ENCODE results near the gene ZNF277.

The ZNF277 gene

DNA sequence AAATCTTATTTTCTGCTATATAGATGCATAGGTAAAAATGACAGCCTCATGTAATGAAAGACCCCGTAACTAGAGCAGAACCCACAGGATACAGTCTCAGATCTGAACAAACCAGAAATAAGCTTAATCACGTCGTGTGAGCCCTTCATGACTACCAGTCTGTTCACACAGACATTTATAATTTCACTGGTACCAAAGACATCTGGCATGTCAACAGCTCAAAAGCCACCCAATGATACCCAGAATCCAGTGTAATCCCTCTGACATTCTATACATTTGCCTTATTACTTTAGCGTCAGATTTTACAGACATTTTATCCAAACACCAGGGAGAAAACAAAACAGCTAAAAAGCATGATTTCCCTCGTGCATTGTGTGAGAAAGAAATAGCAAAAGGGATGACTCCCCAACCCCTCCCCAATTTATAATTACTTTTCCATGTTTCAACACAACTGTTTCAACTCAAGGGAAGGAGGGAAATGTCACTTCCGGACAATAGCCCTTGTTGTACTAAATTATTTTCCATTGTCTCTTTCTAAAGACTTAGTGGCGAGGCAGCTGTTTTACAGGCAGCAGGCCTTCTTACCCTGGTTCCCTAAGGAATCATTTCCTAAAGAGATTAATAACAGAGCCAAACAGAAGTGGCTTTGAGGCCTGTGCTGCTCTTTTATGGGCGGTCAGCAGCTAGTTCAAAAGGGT, 33.5 kb upstream of the ZNF277 start:
- no peaks in the 10 kb centered on the region for H3K9me3 ChIP-seq (ENCODE audit: control insufficient read depth, low read length)
- H3K9ac ChIP-seq (ENCODE audit: low read length): no peak overlapping the region
- H3K27me3 ChIP-seq (ENCODE audit: control insufficient read depth, insufficient read depth, low read length): no peaks in the 10 kb centered on the region
- H3K36me3 ChIP-seq (ENCODE audit: control insufficient read depth, insufficient read depth, low read length): no peaks in the 10 kb centered on the region
- no peaks in the 10 kb centered on the region for H3K4me1 ChIP-seq (ENCODE audit: control insufficient read depth, insufficient read depth, low read length)
- no peak overlapping the region for H3K4me3 ChIP-seq (ENCODE audit: low read length)

DNA sequence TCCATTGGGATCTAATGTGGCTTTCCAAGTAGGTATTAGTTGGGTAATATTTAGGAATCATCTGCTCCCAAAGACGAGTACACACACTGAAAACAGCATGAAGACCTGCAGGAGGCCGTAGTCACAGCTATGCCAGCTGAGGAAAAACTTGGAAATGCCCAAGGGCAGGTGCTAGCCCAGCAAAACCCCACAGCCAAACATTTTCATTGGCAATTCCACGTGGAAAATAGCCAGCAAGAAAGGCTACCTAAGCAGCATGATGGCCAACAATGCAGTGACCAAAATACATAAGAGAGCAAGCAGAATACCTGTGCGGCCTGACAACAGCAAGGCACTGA, 33.0 kb upstream of the ZNF277 start:
- Histone ChIP-seq H3K4me3 (ENCODE audit: low read length) (no peak overlapping the region), H3K27me3 (ENCODE audit: control insufficient read depth, insufficient read depth, low read length) (no peaks in the 10 kb centered on the region), H3K36me3 (ENCODE audit: control insufficient read depth, insufficient read depth, low read length) (no peaks in the 10 kb centered on the region), H3K4me1 (ENCODE audit: control insufficient read depth, insufficient read depth, low read length) (no peaks in the 10 kb centered on the region), H3K9me3 (ENCODE audit: control insufficient read depth, low read length) (no peaks in the 10 kb centered on the region), H3K9ac (ENCODE audit: low read length) (no peak overlapping the region)

GRCh38 chr7:112174192-112174591, 32.3 kb upstream of the ZNF277 start:
- H3K27me3 ChIP-seq (ENCODE audit: control insufficient read depth, insufficient read depth, low read length): no peaks in the 10 kb centered on the region
- no peak overlapping the region for H3K4me3 ChIP-seq (ENCODE audit: low read length)
- no peaks in the 10 kb centered on the region for H3K4me1 ChIP-seq (ENCODE audit: control insufficient read depth, insufficient read depth, low read length)
- H3K9me3 ChIP-seq (ENCODE audit: control insufficient read depth, low read length): no peaks in the 10 kb centered on the region
- H3K36me3 ChIP-seq (ENCODE audit: control insufficient read depth, insufficient read depth, low read length): no peaks in the 10 kb centered on the region
- H3K9ac ChIP-seq (ENCODE audit: low read length): no peak overlapping the region

DNA sequence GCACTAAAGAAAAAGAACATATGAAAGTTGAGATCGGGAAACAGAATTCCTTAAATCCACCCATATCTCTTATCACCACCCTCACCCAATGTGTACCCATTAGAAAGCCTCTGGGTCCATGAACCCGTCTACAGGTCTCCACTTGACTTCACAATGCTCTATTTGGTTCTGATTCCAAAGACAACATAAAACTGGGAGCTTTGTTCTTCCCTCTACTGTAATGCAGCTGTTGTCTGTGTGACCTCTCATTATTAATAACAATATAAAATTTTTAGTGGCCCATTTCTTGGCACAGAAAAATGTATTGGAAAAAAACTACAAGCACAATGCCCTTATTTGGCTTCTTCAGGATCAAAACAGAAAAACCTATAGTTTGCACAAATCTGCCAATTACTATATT, 30.3 kb upstream of the ZNF277 start:
- H3K4me3 ChIP-seq (ENCODE audit: low read length): no peak overlapping the region
- no peaks in the 10 kb centered on the region for H3K4me1 ChIP-seq (ENCODE audit: control insufficient read depth, insufficient read depth, low read length)
- H3K27me3 ChIP-seq (ENCODE audit: control insufficient read depth, insufficient read depth, low read length): no peaks in the 10 kb centered on the region
- H3K9me3 ChIP-seq (ENCODE audit: control insufficient read depth, low read length): no peaks in the 10 kb centered on the region
- no peaks in the 10 kb centered on the region for H3K36me3 ChIP-seq (ENCODE audit: control insufficient read depth, insufficient read depth, low read length)
- H3K9ac ChIP-seq (ENCODE audit: low read length): no peak overlapping the region

- no peak overlapping the region for H3K9ac ChIP-seq (ENCODE audit: low read length)
- H3K4me1 ChIP-seq (ENCODE audit: control insufficient read depth, insufficient read depth, low read length): no peaks in the 10 kb centered on the region
- no peak overlapping the region for H3K4me3 ChIP-seq (ENCODE audit: low read length)
- no peaks in the 10 kb centered on the region for H3K36me3 ChIP-seq (ENCODE audit: control insufficient read depth, insufficient read depth, low read length)
- no peaks in the 10 kb centered on the region for H3K27me3 ChIP-seq (ENCODE audit: control insufficient read depth, insufficient read depth, low read length)
- H3K9me3 ChIP-seq (ENCODE audit: control insufficient read depth, low read length): no peaks in the 10 kb centered on the region
These were observed 29.6 kb upstream of the ZNF277 start for GRCh38 chr7:112176693-112177415.

DNA sequence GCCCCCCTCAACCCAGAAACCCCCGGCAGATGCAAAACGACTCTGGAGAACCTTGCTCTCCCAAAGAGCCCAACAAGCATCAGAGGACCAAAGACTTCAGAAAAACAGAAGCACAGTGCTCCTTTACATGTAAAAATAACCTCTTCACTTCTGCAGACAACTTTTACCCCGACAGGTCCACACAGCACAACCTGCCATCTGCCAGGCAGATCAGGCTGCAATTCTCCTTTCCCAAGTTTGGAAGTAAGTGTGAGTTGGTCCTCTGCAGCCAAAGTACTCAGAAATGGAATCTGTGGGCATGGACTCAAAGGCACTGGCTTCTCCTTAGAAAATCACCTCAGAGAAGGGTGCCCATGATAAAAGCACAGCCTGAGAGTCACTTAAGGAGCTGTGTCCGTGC, 26.3 kb upstream of the ZNF277 start:
- H3K36me3 ChIP-seq (ENCODE audit: control insufficient read depth, insufficient read depth, low read length): no peaks in the 10 kb centered on the region
- H3K27me3 ChIP-seq (ENCODE audit: control insufficient read depth, insufficient read depth, low read length): no peaks in the 10 kb centered on the region
- no peaks in the 10 kb centered on the region for H3K4me1 ChIP-seq (ENCODE audit: control insufficient read depth, insufficient read depth, low read length)
- H3K9ac ChIP-seq (ENCODE audit: low read length): no peak overlapping the region
- no peak overlapping the region for H3K4me3 ChIP-seq (ENCODE audit: low read length)
- H3K9me3 ChIP-seq (ENCODE audit: control insufficient read depth, low read length): no peaks in the 10 kb centered on the region

DNA sequence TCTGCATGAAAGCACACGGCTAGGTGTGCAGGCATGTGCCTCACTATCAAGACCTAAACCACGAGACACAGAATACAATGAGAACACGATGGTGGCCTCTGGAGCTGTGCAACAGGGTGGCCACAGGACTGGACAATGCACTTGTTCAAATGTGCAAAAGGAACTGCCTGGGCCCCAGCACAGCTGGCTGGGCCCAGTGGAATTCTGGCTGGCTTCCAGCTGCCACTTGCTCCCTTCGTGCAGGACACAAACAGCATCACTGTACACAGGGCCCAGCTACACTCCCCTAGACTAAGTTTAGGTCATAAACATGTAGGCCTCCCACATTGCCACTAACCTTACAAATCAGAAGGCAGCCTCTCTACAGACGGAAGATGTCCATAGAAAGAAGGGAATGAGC, 23.7 kb upstream of the ZNF277 start:
- Histone ChIP-seq H3K4me1 (ENCODE audit: control insufficient read depth, insufficient read depth, low read length) (no peaks in the 10 kb centered on the region), H3K9me3 (ENCODE audit: control insufficient read depth, low read length) (no peaks in the 10 kb centered on the region), H3K4me3 (ENCODE audit: low read length) (no peak overlapping the region), H3K27me3 (ENCODE audit: control insufficient read depth, insufficient read depth, low read length) (no peaks in the 10 kb centered on the region), H3K9ac (ENCODE audit: low read length) (no peak overlapping the region), H3K36me3 (ENCODE audit: control insufficient read depth, insufficient read depth, low read length) (no peaks in the 10 kb centered on the region)

DNA sequence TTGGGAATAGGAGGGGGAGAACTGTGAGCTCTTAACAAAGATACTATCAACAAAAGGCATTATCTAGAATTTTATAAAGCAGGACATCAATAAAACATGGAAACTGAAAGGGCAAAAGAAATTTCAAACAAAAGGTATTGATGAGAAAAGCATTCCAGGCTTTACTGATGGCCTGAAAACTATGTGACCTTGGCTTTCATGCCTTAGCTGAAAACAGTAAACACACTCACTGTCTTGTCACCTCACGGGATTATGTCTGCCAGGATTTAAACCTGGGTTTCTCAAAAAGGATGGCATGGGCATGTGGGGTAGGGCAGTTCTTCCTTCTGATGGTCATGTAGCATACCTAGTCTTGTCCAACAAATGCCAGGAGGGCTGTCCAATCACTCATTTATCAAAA, 23.2 kb upstream of the ZNF277 start:
- Histone ChIP-seq H3K4me3 (ENCODE audit: low read length) (no peak overlapping the region), H3K4me1 (ENCODE audit: control insufficient read depth, insufficient read depth, low read length) (no peaks in the 10 kb centered on the region), H3K9me3 (ENCODE audit: control insufficient read depth, low read length) (no peaks in the 10 kb centered on the region)

DNA sequence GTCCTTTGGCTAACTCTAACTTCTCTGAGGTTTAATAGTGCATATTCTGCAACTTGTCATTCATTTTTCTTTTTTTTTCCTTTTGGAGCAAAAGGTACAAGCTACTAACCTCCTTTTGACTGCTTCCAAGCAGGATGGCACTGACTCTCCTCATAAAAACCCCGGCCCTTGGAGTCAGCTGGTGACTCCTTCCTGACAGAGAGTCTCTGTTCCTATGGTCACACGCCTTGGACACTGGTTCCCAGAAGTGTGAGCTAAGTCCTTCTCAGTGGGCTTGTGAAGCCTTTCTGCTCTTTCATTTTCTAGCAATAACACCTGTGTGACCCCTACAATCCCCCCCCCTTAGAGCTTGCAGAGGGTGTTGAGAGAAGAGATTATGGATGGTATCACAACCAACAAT, 22.0 kb upstream of the ZNF277 start:
- H3K9me3 ChIP-seq (ENCODE audit: control insufficient read depth, low read length): no peaks in the 10 kb centered on the region
- H3K36me3 ChIP-seq (ENCODE audit: control insufficient read depth, insufficient read depth, low read length): no peaks in the 10 kb centered on the region
- H3K27me3 ChIP-seq (ENCODE audit: control insufficient read depth, insufficient read depth, low read length): no peaks in the 10 kb centered on the region
- H3K4me3 ChIP-seq (ENCODE audit: low read length): no peak overlapping the region
- H3K4me1 ChIP-seq (ENCODE audit: control insufficient read depth, insufficient read depth, low read length): no peaks in the 10 kb centered on the region
- H3K9ac ChIP-seq (ENCODE audit: low read length): no peak overlapping the region

More for the DNA sequence above, 23.2 kb upstream of the ZNF277 start:
- Histone ChIP-seq H3K36me3 (ENCODE audit: control insufficient read depth, insufficient read depth, low read length) (no peaks in the 10 kb centered on the region), H3K27me3 (ENCODE audit: control insufficient read depth, insufficient read depth, low read length) (no peaks in the 10 kb centered on the region), H3K9ac (ENCODE audit: low read length) (no peak overlapping the region)

GRCh38 chr7:112185005-112185834, 21.3 kb upstream of the ZNF277 start:
- no peaks in the 10 kb centered on the region for H3K36me3 ChIP-seq (ENCODE audit: control insufficient read depth, insufficient read depth, low read length)
- no peak overlapping the region for H3K4me3 ChIP-seq (ENCODE audit: low read length)
- no peaks in the 10 kb centered on the region for H3K9me3 ChIP-seq (ENCODE audit: control insufficient read depth, low read length)
- H3K4me1 ChIP-seq (ENCODE audit: control insufficient read depth, insufficient read depth, low read length): no peaks in the 10 kb centered on the region
- no peaks in the 10 kb centered on the region for H3K27me3 ChIP-seq (ENCODE audit: control insufficient read depth, insufficient read depth, low read length)
- H3K9ac ChIP-seq (ENCODE audit: low read length): no peak overlapping the region

- Histone ChIP-seq H3K4me1 (ENCODE audit: control insufficient read depth, insufficient read depth, low read length) (no peaks in the 10 kb centered on the region), H3K4me3 (ENCODE audit: low read length) (no peak overlapping the region), H3K27me3 (ENCODE audit: control insufficient read depth, insufficient read depth, low read length) (no peaks in the 10 kb centered on the region), H3K36me3 (ENCODE audit: control insufficient read depth, insufficient read depth, low read length) (no peaks in the 10 kb centered on the region), H3K9me3 (ENCODE audit: control insufficient read depth, low read length) (no peaks in the 10 kb centered on the region), H3K9ac (ENCODE audit: low read length) (no peak overlapping the region)
These were observed 20.2 kb upstream of the ZNF277 start for GRCh38 chr7:112186300-112186699.

DNA sequence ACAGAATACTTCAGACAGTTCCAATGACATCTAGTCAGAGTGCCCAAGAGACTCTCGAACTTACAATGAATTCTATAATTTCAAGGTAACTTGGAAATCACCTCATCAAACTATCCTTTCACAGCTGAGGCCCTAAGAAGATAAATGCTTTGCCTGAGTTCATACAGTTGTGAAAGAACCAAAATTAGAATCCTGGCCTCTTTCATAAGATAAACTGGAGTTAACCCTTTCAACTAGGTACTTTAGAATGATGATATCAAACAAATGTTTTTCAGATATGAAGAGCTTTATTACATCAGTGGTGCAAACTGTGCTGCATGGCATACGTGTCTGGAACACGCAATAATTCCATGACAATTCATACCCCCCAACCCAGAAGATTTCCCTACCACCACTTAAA, 18.2 kb upstream of the ZNF277 start:
- Histone ChIP-seq H3K4me1 (ENCODE audit: control insufficient read depth, insufficient read depth, low read length) (no peaks in the 10 kb centered on the region), H3K36me3 (ENCODE audit: control insufficient read depth, insufficient read depth, low read length) (no peaks in the 10 kb centered on the region), H3K9me3 (ENCODE audit: control insufficient read depth, low read length) (no peaks in the 10 kb centered on the region), H3K27me3 (ENCODE audit: control insufficient read depth, insufficient read depth, low read length) (no peaks in the 10 kb centered on the region), H3K9ac (ENCODE audit: low read length) (no peak overlapping the region), H3K4me3 (ENCODE audit: low read length) (no peak overlapping the region)

Measured in mucosa of stomach (tissue), 1 donor.